NB4 (cell line): ENCODE measurements around the gene SEZ6.

ENCODE experiments used
- CTCF ChIP-seq: IDR thresholded peaks from one replicate; pipeline ENCODE4 v1.5.1; 2012; ENCODE audit warnings: low read depth, low read length
- MYC ChIP-seq: IDR thresholded peaks from 2 replicates; pipeline ENCODE4 v1.6.1; 2011; ENCODE audit warnings: low read depth, low read length
- POLR2A ChIP-seq: IDR thresholded peaks from 2 replicates; pipeline ENCODE4 v1.6.1; 2011; ENCODE audit warnings: mild to moderate bottlenecking; ENCODE audit not compliant: insufficient read length; ENCODE audit errors: extremely low read depth
- TF ChIP-seq, protein P1 (sequence below): IDR thresholded peaks from 2 replicates; pipeline ENCODE4 v1.6.1; 2011; ENCODE audit warnings: low read depth, low read length

- TF ChIP-seq CTCF, result no peak
- no peak for TF ChIP-seq POLR2A
- TF ChIP-seq MYC, result no peak
- TF ChIP-seq, protein P1, sequence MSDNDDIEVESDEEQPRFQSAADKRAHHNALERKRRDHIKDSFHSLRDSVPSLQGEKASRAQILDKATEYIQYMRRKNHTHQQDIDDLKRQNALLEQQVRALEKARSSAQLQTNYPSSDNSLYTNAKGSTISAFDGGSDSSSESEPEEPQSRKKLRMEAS, result no peak
Observed at GRCh38 chr17:29022074-29022473, 16.2 kb upstream of the SEZ6 start.
